Endothelial cell of umbilical vein (primary cell): Measurements from ENCODE around the gene ATP5F1B.

Experiments used
- CTCF ChIP-seq, 2 donors: IDR thresholded peaks; 1 replicate in 1 of 2; 2 replicates in 1 of 2; pipeline ENCODE4 v1.5.1; 2011; ENCODE audit warnings: low read length in 2 of 2, mild to moderate bottlenecking in 2 of 2, moderate library complexity in 2 of 2, control low read depth in 1 of 2, inconsistent platforms in 1 of 2, low read depth in 1 of 2; ENCODE audit not compliant: insufficient read depth in 1 of 2; ENCODE audit errors: extremely low read depth in 1 of 2
- FOS ChIP-seq: IDR thresholded peaks from 2 replicates; pipeline ENCODE4 v1.6.1; 2011; ENCODE audit warnings: mild to moderate bottlenecking, low read length, moderate library complexity, borderline replicate concordance; ENCODE audit not compliant: insufficient read depth
- MAX ChIP-seq: IDR thresholded peaks from 2 replicates; pipeline ENCODE4 v1.6.1; 2011; ENCODE audit not compliant: insufficient read depth, insufficient read length
- MYC ChIP-seq: IDR thresholded peaks from one replicate; pipeline ENCODE4 v1.6.1; 2011; ENCODE audit warnings: mild to moderate bottlenecking, low read depth, low read length
- POLR2A ChIP-seq: IDR thresholded peaks from 2 replicates; pipeline ENCODE4 v1.6.1; 2012; ENCODE audit warnings: low read depth, mild to moderate bottlenecking, control low read depth, low read length

- TF ChIP-seq CTCF (IDR thresholded peaks at IDR 0.05; ENCODE audit: extremely low read depth in 1 of 2, insufficient read depth in 1 of 2, low read depth in 1 of 2, low read length in 2 of 2), result no peak
- TF ChIP-seq POLR2A, result no peak
- TF ChIP-seq FOS, result no peak
- TF ChIP-seq MYC, result no peak
- TF ChIP-seq MAX, result no peak
Measured at GRCh38 chr12:56631790-56632700, 13.7 kb downstream of the ATP5F1B start.
